Sigmoid colon (tissue), 3 donors: ENCODE measurements around the gene RNF26.

Experiments
- CTCF ChIP-seq, 4 experiments: fragments of 450-650 bp in 3 of 4; fragments of 200-600 bp in 1 of 4; IDR thresholded peaks; one replicate each; pipeline ENCODE4 v1.5.1; 2016 to 2019; ENCODE audit warnings: antibody characterized with exemption in 4 of 4, mild to moderate bottlenecking in 3 of 4, moderate library complexity in 2 of 4
- POLR2A ChIP-seq, 2 donors: fragments of 450-650 bp; IDR thresholded peaks; one replicate each; pipeline ENCODE4 v1.6.1; 2016; ENCODE audit warnings: antibody characterized with exemption in 2 of 2, mild to moderate bottlenecking in 2 of 2, moderate library complexity in 2 of 2

- no peak for TF ChIP-seq CTCF (IDR thresholded peaks at IDR 0.05)
- no peak for TF ChIP-seq POLR2A (IDR thresholded peaks at IDR 0.05)
These were observed 3.4 kb downstream of the RNF26 start for GRCh38 chr11:119337581-119338317.
